Astrocyte of the spinal cord (primary cell): Measurements from ENCODE around the gene BDH2.

Experiments used
- DNase-seq: peaks from one replicate; pipeline ENCODE4 v3.0.0; 2011; ENCODE audit warnings: low read depth, low spot score
- H3K4me3 ChIP-seq: 2 replicates; pipeline ENCODE4 v1.5.1; 2011; ENCODE audit warnings: low read depth, mild to moderate bottlenecking, low read length, moderate library complexity
- in situ Hi-C: cut with HindIII; loops from 2 replicates; pipeline ENCODE4 v1.10.0; 2017; ENCODE audit warnings: low sequenced_read_pairs
- TF ChIP-seq, protein P1 (sequence below): IDR thresholded peaks from 2 replicates; pipeline ENCODE4 v1.5.1; 2012; ENCODE audit warnings: low read depth, mild to moderate bottlenecking, low read length, inconsistent platforms

The BDH2 gene

DNA sequence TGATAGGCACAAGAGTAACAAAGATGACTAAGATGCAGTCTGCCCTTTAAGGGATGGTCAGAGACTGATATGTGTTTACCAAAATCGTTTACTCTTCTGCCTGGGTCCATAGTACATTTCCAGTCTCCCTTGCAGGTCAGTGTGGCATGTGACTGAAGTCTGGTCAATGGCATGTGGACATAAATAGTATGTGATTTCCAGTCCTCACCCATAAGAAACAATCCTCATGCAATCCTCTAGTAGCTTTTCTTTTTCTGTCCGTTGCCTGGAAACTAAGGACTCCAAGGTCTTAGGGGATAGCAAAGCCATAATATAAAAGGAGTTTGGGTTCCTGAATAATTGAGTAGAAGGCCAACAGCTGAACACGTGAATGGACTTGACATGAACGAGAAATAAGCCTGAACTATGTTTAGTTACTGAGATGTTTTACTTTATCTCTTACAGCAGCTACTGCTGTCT is 24.2 kb downstream of the BDH2 start:
- peak; percentile 62 for DNase-seq
- in situ Hi-C loops: no loop called here
- TF ChIP-seq, protein P1, sequence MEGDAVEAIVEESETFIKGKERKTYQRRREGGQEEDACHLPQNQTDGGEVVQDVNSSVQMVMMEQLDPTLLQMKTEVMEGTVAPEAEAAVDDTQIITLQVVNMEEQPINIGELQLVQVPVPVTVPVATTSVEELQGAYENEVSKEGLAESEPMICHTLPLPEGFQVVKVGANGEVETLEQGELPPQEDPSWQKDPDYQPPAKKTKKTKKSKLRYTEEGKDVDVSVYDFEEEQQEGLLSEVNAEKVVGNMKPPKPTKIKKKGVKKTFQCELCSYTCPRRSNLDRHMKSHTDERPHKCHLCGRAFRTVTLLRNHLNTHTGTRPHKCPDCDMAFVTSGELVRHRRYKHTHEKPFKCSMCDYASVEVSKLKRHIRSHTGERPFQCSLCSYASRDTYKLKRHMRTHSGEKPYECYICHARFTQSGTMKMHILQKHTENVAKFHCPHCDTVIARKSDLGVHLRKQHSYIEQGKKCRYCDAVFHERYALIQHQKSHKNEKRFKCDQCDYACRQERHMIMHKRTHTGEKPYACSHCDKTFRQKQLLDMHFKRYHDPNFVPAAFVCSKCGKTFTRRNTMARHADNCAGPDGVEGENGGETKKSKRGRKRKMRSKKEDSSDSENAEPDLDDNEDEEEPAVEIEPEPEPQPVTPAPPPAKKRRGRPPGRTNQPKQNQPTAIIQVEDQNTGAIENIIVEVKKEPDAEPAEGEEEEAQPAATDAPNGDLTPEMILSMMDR: no peak
- peak overlapping the region; percentile 62 for H3K4me3 ChIP-seq

DNA sequence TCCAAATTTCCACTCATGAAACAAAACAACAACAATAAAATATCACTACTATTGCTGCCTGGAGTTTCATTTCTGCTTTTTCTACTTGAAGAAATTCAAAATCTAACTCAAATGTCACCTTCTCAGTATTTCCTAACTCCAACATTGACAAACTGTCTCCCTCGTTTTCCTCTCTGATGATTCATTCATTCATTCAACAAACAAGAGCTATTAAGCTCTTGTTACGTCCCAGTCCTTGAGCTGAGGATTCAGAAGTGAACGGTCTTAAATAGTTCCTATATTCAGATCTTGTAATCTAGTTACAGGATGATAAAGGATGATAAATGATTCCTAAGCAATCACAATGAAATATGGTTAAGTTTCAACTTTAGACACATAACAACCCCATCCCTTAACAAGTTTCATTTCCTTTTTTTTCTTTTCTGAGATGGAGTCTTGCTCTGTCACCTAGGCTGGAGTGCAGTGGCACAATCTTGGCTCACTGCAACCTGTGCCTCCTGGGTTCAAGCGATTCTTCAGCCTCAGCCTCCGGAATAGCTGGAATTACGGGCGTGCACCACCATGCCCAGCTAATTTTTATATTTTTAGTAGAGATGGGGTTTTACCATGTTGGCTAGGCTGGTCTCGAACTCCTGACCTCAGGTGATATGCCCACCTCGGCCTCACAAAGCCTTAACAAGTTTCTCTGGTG is 24.7 kb downstream of the BDH2 start:
- DNase-seq: peak; percentile 15
- TF ChIP-seq, protein P1: no peak
- in situ Hi-C loops: no loop called here
- H3K4me3 ChIP-seq: peak overlapping the region; percentile 62

DNA sequence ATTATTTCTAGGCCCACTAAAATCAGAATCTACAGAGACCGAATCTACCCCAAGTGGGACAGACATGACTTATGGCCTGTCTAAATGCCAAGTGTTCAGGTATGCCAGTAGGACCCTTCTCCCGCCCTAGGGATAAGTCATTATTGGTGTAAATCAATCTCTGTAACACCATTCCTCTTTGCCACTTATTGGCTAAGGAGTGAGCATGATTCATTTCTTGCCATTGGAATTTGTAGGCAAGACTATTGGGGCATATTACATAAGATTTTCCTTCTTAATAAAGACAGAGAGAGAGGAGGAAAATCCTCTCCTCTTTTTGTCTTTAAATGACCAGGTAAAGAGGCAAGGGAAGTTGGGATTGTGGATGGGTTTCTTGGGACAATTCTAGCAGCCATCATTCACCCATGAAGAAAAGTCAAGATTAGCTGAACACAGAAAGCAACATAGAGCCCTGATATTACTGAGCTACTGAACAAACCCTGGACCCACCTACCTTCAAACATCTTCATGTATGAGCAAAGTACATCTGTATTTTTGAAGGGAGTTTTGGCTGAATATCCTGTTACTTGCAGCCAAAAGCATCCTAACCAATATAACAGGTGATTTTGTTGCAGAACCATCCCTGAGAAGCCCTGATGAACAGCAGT is 25.7 kb downstream of the BDH2 start:
- H3K4me3 ChIP-seq: no peak overlapping the region
- TF ChIP-seq, protein P1: no peak
- no peak for DNase-seq
- in situ Hi-C loops: no loop called here

DNA sequence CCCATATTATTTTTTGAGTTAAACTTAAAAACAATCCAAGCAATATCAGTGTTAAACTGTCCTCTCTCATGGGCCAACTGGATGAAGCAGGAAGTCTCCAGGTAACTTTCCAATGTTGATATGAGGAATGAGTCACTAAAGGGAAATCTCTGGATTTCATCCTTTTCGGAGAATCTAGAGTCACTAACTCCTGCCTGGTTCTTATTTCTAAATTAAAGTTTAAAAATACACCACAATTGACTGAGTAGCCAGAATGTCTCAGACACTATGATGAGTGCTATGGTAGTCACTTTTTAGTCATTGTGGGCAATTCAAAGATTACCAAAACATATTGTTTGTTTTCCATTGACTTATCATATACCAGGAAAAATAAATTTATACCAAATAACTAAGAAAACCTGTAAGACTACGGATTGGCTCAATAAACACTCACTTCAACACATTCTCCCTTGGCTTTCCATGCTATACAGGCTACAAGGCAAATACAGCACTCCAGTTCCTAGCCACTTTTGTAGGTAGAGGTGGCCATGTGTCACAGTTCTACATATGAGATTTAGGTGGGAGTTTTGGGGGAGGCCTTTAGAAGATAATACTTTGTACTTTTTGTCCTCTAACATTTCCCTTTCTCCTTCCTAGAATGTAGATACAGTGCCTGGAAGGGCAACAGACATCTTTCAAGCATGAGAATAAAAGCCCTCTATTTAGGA is 31.6 kb downstream of the BDH2 start:
- TF ChIP-seq, protein P1: no peak

DNA sequence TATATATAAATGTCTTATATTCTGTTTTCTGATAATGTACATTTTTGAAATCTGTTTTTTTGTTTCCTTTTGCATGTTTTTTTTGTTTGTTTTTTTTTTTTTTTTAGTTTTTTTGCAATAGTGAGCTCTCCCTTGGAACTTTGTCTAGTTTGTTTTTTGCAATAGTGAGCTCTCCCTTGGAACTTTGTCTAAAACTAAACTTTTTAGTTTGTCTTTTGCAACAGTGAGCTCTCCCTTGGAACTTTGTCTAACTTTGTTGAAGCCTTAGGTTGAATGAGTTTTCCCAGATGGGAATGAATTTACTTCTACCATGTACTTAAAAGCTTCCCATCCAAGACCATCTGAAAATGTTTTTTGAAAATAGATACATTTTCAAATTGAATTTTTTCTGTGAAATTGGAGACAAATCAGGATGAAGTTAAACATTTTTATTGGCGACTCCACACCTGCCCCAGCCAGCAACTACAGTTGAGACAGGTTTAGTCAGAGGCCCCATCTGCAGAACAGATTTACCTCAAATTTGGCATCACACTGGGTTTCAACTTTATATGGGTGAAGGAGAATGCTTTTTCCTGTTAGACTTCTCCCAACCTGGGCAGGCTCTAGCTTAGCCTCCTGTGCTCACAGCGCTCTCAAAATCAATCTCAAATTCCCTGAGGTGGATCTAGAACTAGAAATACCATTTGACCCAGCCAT is 39.0 kb downstream of the BDH2 start:
- TF ChIP-seq, protein P1: no peak
- no peak overlapping the region for H3K4me3 ChIP-seq
- in situ Hi-C loops: no loop called here
- DNase-seq: no peak

More for the DNA sequence above, 31.6 kb downstream of the BDH2 start:
- no peak overlapping the region for H3K4me3 ChIP-seq
- in situ Hi-C loops: no loop called here
- DNase-seq: no peak

DNA sequence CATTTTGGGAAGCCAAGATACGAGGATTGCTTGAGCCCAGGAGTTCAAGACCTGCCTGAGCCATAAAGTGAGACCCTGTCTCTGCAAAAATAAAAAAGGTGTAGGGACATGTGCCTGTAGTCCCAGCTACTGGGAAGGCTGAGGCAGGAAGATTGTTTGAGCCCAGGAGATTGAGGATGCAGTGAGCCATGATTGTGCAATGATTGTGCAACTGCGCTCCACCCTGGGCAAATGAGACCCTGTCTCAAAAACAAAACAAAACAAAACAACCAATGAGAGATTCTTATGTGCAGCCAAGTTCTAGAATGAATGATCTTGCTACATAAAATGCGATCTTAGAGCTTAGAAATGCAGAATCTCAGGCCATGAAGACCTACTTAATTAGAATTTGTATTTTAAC is 45.6 kb downstream of the BDH2 start:
- DNase-seq: no peak
- TF ChIP-seq, protein P1: no peak
- no peak overlapping the region for H3K4me3 ChIP-seq
- in situ Hi-C loops: no loop called here
